Common myeloid progenitor, CD34-positive (primary cell): ENCODE results near the gene PATL2.

Experiments
- CTCF ChIA-PET: fragments of 350-600 bp; sonication (Branson Sonifier 250); formaldehyde crosslinking; loops from one replicate; lab custom pipeline; 2021; ENCODE audit warnings: antibody characterized with exemption; lab: Charles Lee
- POLR2A ChIA-PET: fragments of 350-600 bp; sonication (Branson Sonifier 250); formaldehyde crosslinking; loops from one replicate; lab custom pipeline; 2021; ENCODE audit warnings: antibody characterized with exemption; lab: Charles Lee
- DNase-seq, 3 donors: peaks; one replicate each; pipeline versions ENCODE4 v3.0.0 to v3.0.0-alpha.2; 2013
- H3K27ac ChIP-seq, 2 experiments: 1 replicate in 1 of 2; 2 replicates in 1 of 2; pipeline ENCODE4 v1.7.0; 2013; ENCODE audit warnings: inconsistent platforms in 2 of 2, low read length in 2 of 2, mild to moderate bottlenecking in 2 of 2, low read depth in 1 of 2, moderate library complexity in 1 of 2; ENCODE audit not compliant: severe bottlenecking in 2 of 2, insufficient read depth in 1 of 2, poor library complexity in 1 of 2
- H3K27me3 ChIP-seq, 5 experiments: replicated peaks in 2 of 5; 1 replicate in 3 of 5; 2 replicates in 2 of 5; pipeline versions ENCODE4 v1.6.1 to v1.7.0; 2013; ENCODE audit warnings: low read length in 4 of 5, mild to moderate bottlenecking in 2 of 5, moderate library complexity in 2 of 5, inconsistent platforms in 1 of 5; ENCODE audit not compliant: insufficient read depth in 5 of 5, control insufficient read depth in 4 of 5
- H3K36me3 ChIP-seq, 4 experiments: 1 replicate in 2 of 4; 2 replicates in 2 of 4; pipeline versions ENCODE4 v1.6.1 to v1.7.0; 2013; ENCODE audit warnings: low read length in 3 of 4, control low read depth in 1 of 4, mild to moderate bottlenecking in 1 of 4; ENCODE audit not compliant: control insufficient read depth in 4 of 4, insufficient read depth in 4 of 4
- H3K4me1 ChIP-seq, 4 experiments: 1 replicate in 3 of 4; 2 replicates in 1 of 4; pipeline versions ENCODE4 v1.6.1 to v1.7.1; 2013; ENCODE audit warnings: low read length in 3 of 4, mild to moderate bottlenecking in 3 of 4, control low read depth in 1 of 4, inconsistent platforms in 1 of 4, moderate library complexity in 1 of 4; ENCODE audit not compliant: control insufficient read depth in 4 of 4, insufficient read depth in 4 of 4; ENCODE audit errors: control extremely low read depth in 1 of 4
- H3K4me3 ChIP-seq, 7 experiments: 1 replicate in 4 of 7; 2 replicates in 3 of 7; pipeline versions ENCODE4 v1.5.1 to v1.7.0; 2013; ENCODE audit warnings: mild to moderate bottlenecking in 7 of 7, low read length in 6 of 7, moderate library complexity in 6 of 7, inconsistent platforms in 2 of 7, low read depth in 2 of 7, control low read depth in 1 of 7; ENCODE audit not compliant: insufficient read depth in 4 of 7, control insufficient read depth in 1 of 7; ENCODE audit errors: extremely low read depth in 1 of 7
- H3K9me3 ChIP-seq, 5 experiments: 1 replicate in 4 of 5; 2 replicates in 1 of 5; pipeline versions ENCODE4 v1.6.1 to v1.7.1; 2013; ENCODE audit warnings: low read length in 4 of 5, mild to moderate bottlenecking in 2 of 5, inconsistent platforms in 1 of 5, low read depth in 1 of 5, moderate library complexity in 1 of 5; ENCODE audit not compliant: control insufficient read depth in 4 of 5, insufficient read depth in 2 of 5; ENCODE audit errors: control extremely low read depth in 1 of 5
- WGBS: methylation state at CpG from one replicate; pipeline ENCODE4 v1.1.5; 2013; ENCODE audit not compliant: insufficient coverage; 5-methylcytosine and 5-hydroxymethylcytosine counted together

PATL2 gene

GRCh38 chr15:44675911-44676310, 35.2 kb downstream of the PATL2 start:
- Histone ChIP-seq H3K9me3 (no peaks in the 10 kb centered on the region), H3K27me3 (no peaks in the 10 kb centered on the region), H3K4me1 (peaks cover 5 to 24% (median 22%) of the 10 kb centered on the region in 4 experiments), H3K27ac (no peak overlapping the region), H3K36me3 (no peaks in the 10 kb centered on the region), H3K4me3 (no peak overlapping the region)
- ChIA-PET POLR2A (interaction anchor here (2.1 kb wide), 1 partner anchor 35 kb away, joined by 9 read pairs; the partner anchor contains the start of genes B2M and PATL2), CTCF (interaction anchor here (0.9 kb wide), 1 partner anchor 62 kb away, joined by 3 read pairs; no protein-coding TSS in a partner anchor)
- DNase-seq: no peak
- WGBS: 96% methylated on average over 3 of the region's 5 CpGs

GRCh38 chr15:44673639-44674038, 37.5 kb downstream of the PATL2 start:
- ChIA-PET POLR2A (interaction anchor here (1.7 kb wide), 1 partner anchor 10 kb away, joined by 4 read pairs; the partner anchor contains the start of gene SPG11), CTCF (interaction anchor here (0.8 to 1.8 kb wide), 3 partner anchors 10 to 65 kb away, joined by 4 to 9 read pairs (median 5); partner anchors contain the start of genes B2M, PATL2 and SPG11)
- H3K9me3 ChIP-seq: no peaks in the 10 kb centered on the region
- H3K27ac ChIP-seq: no peak overlapping the region
- no peaks in the 10 kb centered on the region for H3K27me3 ChIP-seq
- 100% methylated on average over 1 of the region's 2 CpGs for WGBS
- H3K4me3 ChIP-seq: no peak overlapping the region
- no peaks in the 10 kb centered on the region for H3K36me3 ChIP-seq
- peaks cover 5 to 36% (median 34%) of the 10 kb centered on the region in 4 experiments for H3K4me1 ChIP-seq
- no peak for DNase-seq

DNA sequence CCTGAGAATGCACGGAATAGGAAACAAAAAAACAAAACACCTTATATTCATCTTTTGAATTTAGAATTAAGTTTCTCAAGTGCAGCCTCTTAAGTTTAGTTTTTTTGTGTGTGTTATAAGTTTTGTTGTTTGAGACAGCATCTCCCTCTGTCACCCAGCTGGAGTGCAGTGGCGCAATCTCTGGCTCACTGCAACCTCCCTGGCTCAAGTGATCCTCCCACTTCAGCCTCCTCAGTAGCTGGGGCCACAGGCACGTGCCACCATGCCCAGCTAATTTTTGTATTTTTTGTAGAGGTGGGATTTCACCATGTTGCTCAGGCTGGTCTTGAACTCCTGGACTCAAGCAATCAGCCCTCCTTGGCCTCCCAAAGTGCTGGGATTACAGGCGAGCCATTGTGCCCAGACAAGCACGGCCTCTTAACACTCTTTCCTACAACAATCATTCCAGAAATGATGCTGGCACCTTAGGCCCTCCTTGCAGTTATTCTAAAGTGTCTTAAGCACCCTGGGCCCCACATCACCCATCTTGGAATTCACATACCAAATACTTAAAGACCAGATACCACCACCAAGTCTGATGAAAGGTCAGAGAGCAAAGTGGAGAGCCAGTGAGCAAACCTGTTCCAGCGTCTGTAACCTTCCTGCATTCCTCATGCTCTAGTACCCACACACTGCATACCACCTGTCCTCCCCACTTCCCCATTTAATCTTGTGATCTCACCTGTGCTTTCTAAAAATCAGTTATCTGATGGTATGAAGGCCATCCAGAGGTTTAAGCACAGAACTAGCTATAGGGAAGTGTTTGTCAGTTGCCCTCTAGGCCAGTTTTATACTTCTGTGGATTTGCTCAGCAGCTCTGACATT, 40.8 kb downstream of the PATL2 start:
- no peak for DNase-seq
- no peaks in the 10 kb centered on the region for H3K27me3 ChIP-seq
- WGBS: 86% methylated on average over 3 of the region's 6 CpGs
- H3K27ac ChIP-seq: no peak overlapping the region
- no peaks in the 10 kb centered on the region for H3K36me3 ChIP-seq
- ChIA-PET CTCF (interaction anchor here (0.9 to 1.5 kb wide), 4 partner anchors 23 to 68 kb away, joined by 3 to 4 read pairs (median 3); no protein-coding TSS in a partner anchor), POLR2A (interaction anchor here (1.0 kb wide), 1 partner anchor 41 kb away, joined by 4 read pairs; the partner anchor contains the start of genes B2M and PATL2)
- H3K4me3 ChIP-seq: no peak overlapping the region
- H3K9me3 ChIP-seq: no peaks in the 10 kb centered on the region
- peaks cover 10 to 40% (median 32%) of the 10 kb centered on the region in 4 experiments for H3K4me1 ChIP-seq

DNA sequence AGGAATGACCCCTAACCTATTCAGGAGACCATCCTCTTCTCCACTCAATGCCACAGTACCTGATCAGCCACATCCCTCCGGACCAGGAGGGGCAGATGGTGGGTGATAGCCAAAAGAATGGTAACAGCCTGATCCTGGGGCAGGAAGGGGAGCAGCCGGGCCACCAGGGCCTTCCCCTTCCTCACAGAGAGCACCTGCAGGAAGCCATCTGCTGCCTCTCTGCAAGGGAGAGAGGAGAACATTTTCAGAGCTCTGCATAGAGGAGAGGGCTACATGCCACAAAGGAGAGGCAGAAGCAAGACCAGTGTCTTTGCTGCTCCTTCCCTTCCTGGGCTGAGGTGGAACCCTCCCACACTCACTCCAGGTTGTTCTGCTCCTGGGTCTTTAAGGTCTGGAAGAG, 42.2 kb downstream of the PATL2 start:
- peaks cover 10 to 45% (median 37%) of the 10 kb centered on the region in 4 experiments for H3K4me1 ChIP-seq

DNA sequence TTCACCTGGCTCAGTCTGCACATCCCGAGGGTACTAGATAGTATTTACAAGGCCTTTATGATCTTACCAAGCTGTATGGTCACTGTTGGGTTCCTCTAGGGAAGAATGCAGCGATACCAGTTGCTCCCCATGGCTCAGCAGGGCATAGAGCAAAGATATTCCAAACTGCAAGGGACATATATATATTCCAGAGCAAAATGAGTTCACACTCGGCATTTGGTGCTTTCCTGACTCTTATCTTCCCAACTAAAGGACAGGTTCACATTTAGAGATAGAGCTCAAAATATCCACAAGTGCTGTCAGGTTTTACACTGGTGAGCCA, 44.1 kb downstream of the PATL2 start:
- no peaks in the 10 kb centered on the region for H3K36me3 ChIP-seq
- peaks cover 11 to 59% (median 43%) of the 10 kb centered on the region in 4 experiments for H3K4me1 ChIP-seq
- no peaks in the 10 kb centered on the region for H3K9me3 ChIP-seq
- peak overlapping the region in 1 of 2 experiments; percentile 52 for H3K27ac ChIP-seq
- H3K4me3 ChIP-seq: peak overlapping the region in 4 of 7 experiments; percentile 4 to 58 (median 6)
- POLR2A ChIA-PET: interaction anchor here (1.0 kb wide), 1 partner anchor 44 kb away, joined by 3 read pairs; the partner anchor contains the start of genes B2M and PATL2
- DNase-seq: no peak
- CTCF ChIA-PET: interaction anchor here (0.9 to 6.9 kb wide), 10 partner anchors 11 to 122 kb away, joined by 3 to 125 read pairs (median 5); partner anchors contain the start of genes B2M, PATL2 and TRIM69
- 65% methylated on average over 3 of the region's 3 CpGs for WGBS
- no peaks in the 10 kb centered on the region for H3K27me3 ChIP-seq

More for the DNA sequence above, 42.2 kb downstream of the PATL2 start:
- Histone ChIP-seq H3K4me3 (peak overlapping the region in 1 of 7 experiments; percentile 21), H3K27me3 (no peaks in the 10 kb centered on the region), H3K9me3 (no peaks in the 10 kb centered on the region), H3K36me3 (no peaks in the 10 kb centered on the region), H3K27ac (peak overlapping the region in 1 of 2 experiments; percentile 7)
- 0% methylated on average over 1 of the region's 2 CpGs for WGBS
- peak in 2 of 3 donors; percentile 65 to 70 for DNase-seq
- ChIA-PET POLR2A (interaction anchor here (0.5 to 0.9 kb wide), 2 partner anchors 36 to 109 kb away, joined by 3 to 5 read pairs; no protein-coding TSS in a partner anchor), CTCF (interaction anchor here (0.8 to 1.5 kb wide), 4 partner anchors 9 to 40 kb away, joined by 3 to 4 read pairs (median 3); no protein-coding TSS in a partner anchor)

- H3K27me3 ChIP-seq: no peaks in the 10 kb centered on the region
- 0% methylated on average over 1 of the region's 5 CpGs for WGBS
- H3K9me3 ChIP-seq: no peaks in the 10 kb centered on the region
- no peaks in the 10 kb centered on the region for H3K36me3 ChIP-seq
- ChIA-PET CTCF (interaction anchor here (0.9 to 6.9 kb wide), 11 partner anchors 11 to 123 kb away, joined by 3 to 125 read pairs (median 3); partner anchors contain the start of genes B2M, PATL2 and TRIM69), POLR2A (interaction anchor here (1.0 kb wide), 1 partner anchor 45 kb away, joined by 3 read pairs; the partner anchor contains the start of genes B2M and PATL2)
- H3K4me1 ChIP-seq: peaks cover 16 to 64% (median 45%) of the 10 kb centered on the region in 4 experiments
- H3K4me3 ChIP-seq: peak overlapping the region in 5 of 7 experiments; percentile 4 to 58 (median 7)
- peak overlapping the region in 1 of 2 experiments; percentile 52 for H3K27ac ChIP-seq
- peak; percentile 26 to 55 (median 48) for DNase-seq
These were observed 44.7 kb downstream of the PATL2 start for GRCh38 chr15:44666210-44667038.
